Skin of body (tissue), 2 donors: Measurements from ENCODE around the gene LTBP2. TPM values are rescaled to one million over a fixed set of nuclear protein-coding genes. Genes with fewer than 3 reads are reported as not detected.
A peak's percentile ranks its signal among the peaks of the same experiment; 100 is the strongest.

Experiments used
- DNase-seq: peaks from one replicate; lab custom pipeline; 2025; lab: John Stamatoyannopoulos, UW
- total RNA-seq: library from RNA; depleted of rRNA; stranded (reverse); fragments of >200 nt; gene quantifications from one replicate; pipeline ENCODE4 v1.2.3, GENCODE V29; 2014

The LTBP2 gene
- total RNA-seq, 1 donor from 2014 or later: 18.8 TPM

- no peak for DNase-seq
These were observed 1.3 kb upstream of the LTBP2 start for GRCh38 chr14:74613211-74613914.

GRCh38 chr14:74612350-74613021 is 449 bp upstream of the LTBP2 start:
- peak; percentile 42 for DNase-seq

- no peak for DNase-seq
These were observed 979 bp downstream of the LTBP2 start for GRCh38 chr14:74610866-74611649.

GRCh38 chr14:74610199-74610865 is 1.7 kb downstream of the LTBP2 start:
- no peak for DNase-seq

- DNase-seq: no peak
These were observed 2.3 kb downstream of the LTBP2 start for GRCh38 chr14:74609721-74610120.

- peak; percentile 79 for DNase-seq
These were observed 3.0 kb downstream of the LTBP2 start for GRCh38 chr14:74608959-74609611.

GRCh38 chr14:74606727-74607126 is 5.3 kb downstream of the LTBP2 start:
- no peak for DNase-seq

- DNase-seq: no peak
These were observed 6.4 kb downstream of the LTBP2 start for GRCh38 chr14:74605531-74606223.

- DNase-seq: no peak
These were observed 7.1 kb downstream of the LTBP2 start for GRCh38 chr14:74604911-74605310.

- DNase-seq: no peak
These were observed 7.9 kb downstream of the LTBP2 start for GRCh38 chr14:74604157-74604556.

- no peak for DNase-seq
These were observed 10.1 kb downstream of the LTBP2 start for GRCh38 chr14:74601982-74602381.

GRCh38 chr14:74599946-74600345 is 12.1 kb downstream of the LTBP2 start:
- no peak for DNase-seq

GRCh38 chr14:74599321-74599761 is 12.7 kb downstream of the LTBP2 start:
- peak; percentile 7 for DNase-seq

GRCh38 chr14:74596741-74597450 is 15.1 kb downstream of the LTBP2 start:
- peak; percentile 23 for DNase-seq

- DNase-seq: peak; percentile 49
These were observed 16.9 kb downstream of the LTBP2 start for GRCh38 chr14:74595006-74595735.

- DNase-seq: no peak
These were observed 17.4 kb downstream of the LTBP2 start for GRCh38 chr14:74594606-74595005.

GRCh38 chr14:74594029-74594428 is 18.0 kb downstream of the LTBP2 start:
- no peak for DNase-seq

- DNase-seq: no peak
These were observed 18.6 kb downstream of the LTBP2 start for GRCh38 chr14:74593241-74593953.
